Mesodermal cell (in vitro differentiated cells): Measurements from ENCODE around the gene PTOV1.

ENCODE experiments used
- H3K27ac ChIP-seq: 2 replicates; pipeline ENCODE4 v1.7.0; 2013; ENCODE audit warnings: mild to moderate bottlenecking, low read depth, low read length, moderate library complexity; ENCODE audit not compliant: severe bottlenecking
- H3K36me3 ChIP-seq: 2 replicates; pipeline ENCODE4 v1.7.1; 2013; ENCODE audit warnings: mild to moderate bottlenecking, low read length, moderate library complexity; ENCODE audit not compliant: control insufficient read depth, insufficient read depth
- H3K4me1 ChIP-seq: one replicate; pipeline ENCODE4 v1.7.1; 2013; ENCODE audit warnings: mild to moderate bottlenecking, low read length; ENCODE audit not compliant: insufficient read depth, control insufficient read depth, poor library complexity, severe bottlenecking
- H3K4me3 ChIP-seq: 2 replicates; pipeline ENCODE4 v1.7.0; 2013; ENCODE audit warnings: low read length, control low read depth, mild to moderate bottlenecking; ENCODE audit not compliant: insufficient read depth, poor library complexity, severe bottlenecking; ENCODE audit errors: extremely low read depth
- H3K9me3 ChIP-seq: 2 replicates; pipeline ENCODE4 v1.7.1; 2013; ENCODE audit warnings: mild to moderate bottlenecking, low read length, moderate library complexity; ENCODE audit not compliant: control insufficient read depth
- WGBS, 2 experiments: methylation state at CpG; one replicate each; pipeline ENCODE4 v1.1.5; 2013; ENCODE audit warnings: missing lambda C conversion rate in 2 of 2; ENCODE audit not compliant: insufficient coverage in 2 of 2; 5-methylcytosine and 5-hydroxymethylcytosine counted together

The PTOV1 gene

DNA sequence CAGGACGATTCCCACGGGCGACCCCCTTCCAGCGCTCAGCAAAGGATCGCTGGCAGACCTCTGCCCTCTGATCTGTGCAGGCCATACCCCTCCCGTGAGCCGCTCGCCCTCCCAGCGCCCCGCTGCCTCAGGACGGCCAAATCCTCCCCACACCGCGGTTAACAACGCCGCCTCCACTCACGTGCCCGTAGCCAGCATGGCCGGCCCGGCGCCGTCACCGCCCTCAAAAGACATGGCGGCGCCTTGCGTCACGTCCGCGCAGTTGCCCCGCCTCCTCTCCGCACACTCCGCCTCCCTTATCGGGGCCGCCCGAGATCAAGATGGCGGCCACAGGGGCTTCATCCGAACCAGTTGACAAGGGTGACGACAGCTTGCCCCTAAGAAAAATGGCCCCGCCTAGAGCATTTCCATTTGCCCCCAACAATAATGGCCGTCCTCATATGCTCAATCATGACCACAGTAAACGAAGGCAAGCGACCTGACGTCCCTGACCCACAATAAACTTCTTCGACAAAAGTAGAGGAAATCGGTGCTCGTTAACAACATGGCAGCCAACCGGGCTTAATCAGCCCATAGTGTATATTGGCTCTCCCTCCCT lies 25.6 kb downstream of the PTOV1 start:
- WGBS, 2 experiments, result 0% methylated on average over 40 to 41 of the region's 46 CpGs
- Histone ChIP-seq H3K9me3 (no peaks in the 10 kb centered on the region), H3K4me3 (peak overlapping the region; percentile 99), H3K27ac (peak overlapping the region; percentile 98), H3K4me1 (peaks cover 11% of the 10 kb centered on the region), H3K36me3 (peaks cover 46% of the 10 kb centered on the region)

DNA sequence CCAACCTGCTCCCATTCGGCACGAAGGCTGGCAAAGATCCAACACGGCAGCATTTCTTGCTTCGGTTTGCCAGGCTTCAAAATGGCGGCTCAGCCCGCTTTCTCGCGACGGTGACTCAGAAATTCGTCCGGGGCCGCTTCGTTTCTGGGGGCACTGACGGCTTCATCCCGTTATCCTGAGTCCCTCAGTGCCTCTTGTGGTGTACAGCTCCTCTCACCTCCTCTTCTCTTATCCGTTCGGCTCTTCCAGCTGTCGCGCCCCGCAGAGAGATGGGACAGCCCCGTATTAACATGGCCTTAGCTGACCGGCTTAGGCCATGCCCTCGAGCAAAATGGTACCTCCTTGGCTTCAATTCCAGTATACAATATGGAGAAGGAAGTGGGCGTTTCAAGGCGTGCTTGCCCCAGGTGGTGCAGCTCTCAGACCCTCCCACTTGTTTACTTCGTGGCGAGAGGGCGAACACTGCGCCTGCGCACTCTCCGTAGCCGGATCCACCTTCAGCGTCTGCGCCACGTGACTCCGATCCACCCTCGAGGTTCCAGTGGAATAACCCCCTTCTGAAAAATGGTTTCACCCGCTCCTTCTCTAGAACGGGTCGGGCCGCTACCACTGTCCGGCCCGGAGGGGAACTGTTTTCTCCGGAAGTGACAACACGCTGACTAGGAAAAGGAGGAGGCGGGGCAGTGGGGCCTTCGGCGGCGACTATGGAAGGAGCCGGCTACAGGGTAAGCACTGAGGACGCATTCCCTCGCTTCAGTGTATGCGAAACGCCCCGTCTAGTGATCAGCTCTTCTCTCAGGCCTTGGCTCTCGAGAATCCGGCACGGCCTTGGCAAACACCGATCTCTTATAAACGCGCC lies 26.3 kb downstream of the PTOV1 start, which contains the start of the genes AKT1S1 and TBC1D17:
TSS of gene AKT1S1 (minus strand) at position 336 of the 859 bp plus-strand sequence. CDS start 4,060 bp downstream, outside the sequence.
TSS of gene TBC1D17 (plus strand) at position 683 of the 859 bp plus-strand sequence. CDS start at position 705, 22 bp downstream.
- Histone ChIP-seq H3K4me3 (peak within 1 kb of the TSS; percentile 99), H3K9me3 (no peaks in the 10 kb centered on the region), H3K4me1 (peaks cover 11% of the 10 kb centered on the region), H3K36me3 (peaks cover 47% of the 10 kb centered on the region), H3K27ac (peak within 1 kb of the TSS; percentile 98)
- 0% methylated on average over 53 of the region's 61 CpGs for WGBS, 2 experiments

DNA sequence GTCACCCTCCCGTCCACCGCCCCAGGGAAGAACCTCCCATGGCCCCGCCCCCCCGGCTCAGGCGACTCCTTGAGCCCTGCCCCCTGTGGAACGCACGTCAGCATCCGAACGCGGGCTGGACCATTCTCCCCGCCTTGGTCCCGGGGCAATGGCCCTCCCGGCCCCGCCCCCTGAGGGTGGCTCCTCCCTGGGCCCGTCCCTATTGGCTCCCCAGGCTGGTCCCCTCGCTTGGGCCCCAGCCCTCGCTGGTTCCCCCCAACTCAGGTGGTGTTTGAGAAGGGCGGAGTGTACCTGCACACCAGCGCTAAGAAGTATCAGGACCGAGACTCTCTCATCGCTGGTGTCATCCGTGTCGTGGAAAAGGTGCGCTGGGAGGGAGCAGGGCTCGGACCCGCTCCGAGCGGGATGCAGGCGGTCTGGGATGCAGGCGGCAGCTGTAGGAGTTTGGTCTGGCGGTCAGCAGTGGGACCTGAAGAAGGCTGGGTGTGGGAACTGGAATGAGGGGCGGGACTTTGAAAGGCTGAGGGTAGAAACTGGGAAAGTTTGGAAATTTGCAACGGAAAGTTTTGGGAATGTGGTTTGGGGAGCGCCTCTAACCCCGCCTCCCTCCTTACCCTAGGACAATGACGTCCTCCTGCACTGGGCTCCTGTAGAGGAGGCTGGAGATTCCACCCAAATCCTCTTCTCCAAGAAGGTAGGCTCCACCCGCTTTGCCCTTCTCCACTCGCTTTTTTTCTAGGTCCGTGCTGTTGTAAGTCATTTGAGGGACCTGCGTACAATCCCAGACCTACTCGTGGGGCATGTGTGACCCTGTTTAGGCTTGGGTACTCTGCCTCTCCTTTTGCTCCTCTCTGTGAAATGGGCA lies 27.2 kb downstream of the PTOV1 start:
- 8 to 9% methylated on average over 29 to 31 of the region's 41 CpGs for WGBS, 2 experiments
- H3K36me3 ChIP-seq, result peaks cover 49% of the 10 kb centered on the region

DNA sequence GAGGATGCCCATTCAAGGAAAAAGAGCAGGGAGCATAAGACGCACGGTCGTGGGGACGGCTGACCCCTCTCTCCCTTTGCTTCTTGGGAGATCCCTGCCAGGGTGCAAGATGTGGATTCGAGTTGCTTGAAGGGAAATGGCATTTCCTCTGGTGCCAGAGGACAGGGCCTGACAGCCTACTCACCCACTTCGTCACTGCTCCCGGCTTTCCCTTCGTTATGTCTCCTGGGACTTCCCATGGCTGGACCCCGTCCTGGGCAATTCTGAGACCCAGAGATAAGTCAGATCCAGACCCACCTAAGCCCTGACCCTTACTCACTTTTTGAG lies 27.7 kb downstream of the PTOV1 start:
- peak overlapping the region; percentile 23 for H3K27ac ChIP-seq
- WGBS, 2 experiments, result 85 to 90% methylated on average over 4 to 6 of the region's 9 CpGs

More for the DNA sequence above, 27.2 kb downstream of the PTOV1 start:
- Histone ChIP-seq H3K27ac (peak overlapping the region; percentile 98), H3K4me3 (peak overlapping the region; percentile 99), H3K4me1 (peaks cover 11% of the 10 kb centered on the region), H3K9me3 (peaks cover 5% of the 10 kb centered on the region)

DNA sequence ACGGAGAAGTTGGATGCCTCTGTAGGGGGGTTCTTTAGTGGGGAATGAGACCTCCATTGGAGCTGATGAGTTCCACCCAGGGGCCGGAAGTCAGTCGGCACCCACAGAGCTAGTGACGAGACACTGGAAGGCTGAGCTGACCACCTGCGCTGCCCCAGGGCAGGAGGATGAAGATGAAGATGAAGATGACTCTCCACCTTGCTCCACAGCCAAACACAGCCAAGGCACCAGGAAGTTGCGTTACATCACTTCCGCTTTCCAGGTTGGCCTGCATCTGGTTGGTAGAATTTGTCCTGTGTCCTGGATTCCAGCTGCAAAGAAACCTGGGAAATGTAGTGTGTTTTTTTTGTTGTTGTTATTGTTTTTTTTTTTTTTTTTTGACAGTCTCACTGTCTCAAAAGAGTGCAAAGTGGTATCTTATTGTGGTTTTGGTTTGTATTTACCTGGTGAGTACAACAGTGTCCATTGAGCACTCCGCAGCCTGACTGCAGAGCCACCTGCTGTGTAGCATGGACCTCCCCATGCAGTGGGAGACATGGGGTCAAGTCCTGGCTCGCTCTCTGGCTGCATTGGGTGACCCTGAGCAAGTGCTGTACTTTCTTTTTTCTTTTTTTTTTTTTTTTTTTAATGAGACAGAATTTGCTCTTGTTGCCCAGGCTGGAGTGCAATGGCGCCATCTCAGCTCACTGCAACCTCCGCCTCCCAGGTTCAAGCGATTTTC lies 28.4 kb downstream of the PTOV1 start:
- Histone ChIP-seq H3K4me3 (peak overlapping the region; percentile 99), H3K9me3 (peaks cover 6% of the 10 kb centered on the region), H3K27ac (no peak overlapping the region), H3K4me1 (peaks cover 11% of the 10 kb centered on the region), H3K36me3 (peaks cover 58% of the 10 kb centered on the region)
- 94 to 97% methylated on average over 6 to 9 of the region's 12 CpGs for WGBS, 2 experiments

More for the DNA sequence above, 27.7 kb downstream of the PTOV1 start:
- Histone ChIP-seq H3K36me3 (peaks cover 55% of the 10 kb centered on the region), H3K4me3 (peak overlapping the region; percentile 99), H3K4me1 (peaks cover 11% of the 10 kb centered on the region), H3K9me3 (peaks cover 6% of the 10 kb centered on the region)

DNA sequence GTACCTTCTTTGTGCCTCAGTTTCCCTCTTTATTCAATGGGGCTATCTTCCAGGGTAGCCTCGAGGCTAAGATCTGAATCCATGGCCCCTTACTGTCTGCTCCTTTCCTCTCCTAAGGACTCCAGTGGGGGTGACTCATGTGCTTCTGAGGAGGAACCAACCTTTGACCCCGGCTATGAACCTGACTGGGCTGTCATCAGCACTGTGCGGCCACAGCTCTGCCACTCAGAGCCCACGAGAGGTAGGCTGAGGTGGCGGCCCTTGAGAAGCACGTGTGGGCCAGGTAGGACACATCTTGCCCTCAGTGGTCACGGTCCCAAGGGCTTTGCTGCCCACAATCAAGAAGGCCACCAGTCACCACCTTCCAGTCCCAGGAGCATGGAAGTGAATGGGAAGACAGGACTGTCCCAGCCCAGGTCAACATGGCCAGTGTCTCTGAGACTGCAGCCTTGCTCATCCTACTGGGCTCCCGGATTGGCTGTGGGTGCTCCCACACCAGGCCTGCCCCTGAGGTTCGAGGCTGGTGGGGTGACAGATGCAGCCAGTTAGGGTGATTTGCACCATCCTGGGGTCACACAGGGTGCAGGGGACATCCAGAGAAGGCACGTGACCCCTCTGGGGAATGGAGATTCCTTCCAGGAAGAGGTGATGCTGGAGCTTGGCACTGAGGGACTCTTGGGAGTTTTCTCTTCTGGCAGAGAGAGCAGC lies 29.4 kb downstream of the PTOV1 start:
- peaks cover 11% of the 10 kb centered on the region for H3K4me1 ChIP-seq
- H3K4me3 ChIP-seq, result no peak overlapping the region
- peaks cover 6% of the 10 kb centered on the region for H3K9me3 ChIP-seq
- WGBS, 2 experiments, result 96 to 98% methylated on average over 8 to 9 of the region's 10 CpGs
- no peak overlapping the region for H3K27ac ChIP-seq
- H3K36me3 ChIP-seq, result peaks cover 65% of the 10 kb centered on the region

DNA sequence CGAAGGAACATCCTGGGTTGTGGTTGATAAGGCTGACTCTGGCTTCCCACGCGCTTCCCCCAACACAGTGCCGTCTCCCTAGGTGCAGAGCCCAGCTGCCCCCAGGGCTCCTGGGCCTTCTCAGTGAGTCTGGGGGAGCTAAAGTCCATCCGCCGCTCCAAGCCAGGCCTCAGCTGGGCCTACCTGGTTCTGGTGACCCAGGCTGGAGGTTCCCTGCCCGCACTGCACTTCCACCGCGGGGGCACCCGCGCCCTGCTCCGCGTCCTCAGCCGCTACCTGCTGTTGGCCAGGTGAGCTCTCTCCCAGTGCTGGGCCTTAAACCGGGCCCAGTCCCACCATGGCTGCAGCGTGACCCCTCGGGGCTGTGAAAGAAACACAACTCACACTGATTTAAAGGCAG lies 30.2 kb downstream of the PTOV1 start:
- Histone ChIP-seq H3K4me3 (no peak overlapping the region), H3K9me3 (peaks cover 6% of the 10 kb centered on the region), H3K27ac (no peak overlapping the region), H3K36me3 (peaks cover 70% of the 10 kb centered on the region), H3K4me1 (peaks cover 8% of the 10 kb centered on the region)
- WGBS, 2 experiments, result 97 to 99% methylated on average over 14 to 17 of the region's 17 CpGs

DNA sequence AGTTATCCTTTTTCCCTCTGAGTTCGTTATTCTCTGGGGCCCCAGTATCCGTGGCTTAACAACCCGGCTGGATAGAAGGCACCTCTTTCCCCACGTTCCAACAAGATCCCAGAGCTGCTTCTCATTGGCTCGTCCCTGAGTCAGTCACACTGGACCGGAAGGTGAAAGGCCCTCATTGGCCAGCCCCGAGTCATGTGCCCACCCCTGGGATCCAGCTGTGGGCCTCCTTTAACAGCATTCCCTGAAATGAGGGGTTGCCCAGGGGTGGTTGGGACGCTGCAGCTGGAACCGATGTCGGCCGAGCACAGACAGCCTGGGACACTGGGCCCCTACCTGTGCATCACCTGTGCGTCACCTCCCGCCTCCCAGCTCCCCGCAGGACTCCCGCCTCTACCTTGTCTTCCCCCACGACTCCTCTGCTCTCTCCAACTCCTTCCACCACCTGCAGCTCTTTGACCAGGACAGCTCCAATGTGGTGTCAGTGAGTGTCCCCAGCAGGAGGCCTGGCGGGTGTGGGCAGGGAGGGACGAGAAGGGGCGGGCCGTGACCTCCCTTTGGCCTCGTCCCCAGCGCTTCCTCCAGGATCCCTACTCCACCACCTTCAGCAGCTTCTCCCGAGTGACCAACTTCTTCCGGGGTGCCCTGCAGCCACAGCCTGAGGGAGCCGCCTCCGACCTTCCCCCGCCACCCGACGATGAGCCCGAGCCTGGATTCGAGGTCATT lies 30.9 kb downstream of the PTOV1 start:
- Histone ChIP-seq H3K4me3 (no peak overlapping the region), H3K36me3 (peaks cover 70% of the 10 kb centered on the region), H3K27ac (no peak overlapping the region), H3K9me3 (peaks cover 6% of the 10 kb centered on the region), H3K4me1 (peaks cover 8% of the 10 kb centered on the region)
- 96 to 97% methylated on average over 21 to 31 of the region's 31 CpGs for WGBS, 2 experiments

DNA sequence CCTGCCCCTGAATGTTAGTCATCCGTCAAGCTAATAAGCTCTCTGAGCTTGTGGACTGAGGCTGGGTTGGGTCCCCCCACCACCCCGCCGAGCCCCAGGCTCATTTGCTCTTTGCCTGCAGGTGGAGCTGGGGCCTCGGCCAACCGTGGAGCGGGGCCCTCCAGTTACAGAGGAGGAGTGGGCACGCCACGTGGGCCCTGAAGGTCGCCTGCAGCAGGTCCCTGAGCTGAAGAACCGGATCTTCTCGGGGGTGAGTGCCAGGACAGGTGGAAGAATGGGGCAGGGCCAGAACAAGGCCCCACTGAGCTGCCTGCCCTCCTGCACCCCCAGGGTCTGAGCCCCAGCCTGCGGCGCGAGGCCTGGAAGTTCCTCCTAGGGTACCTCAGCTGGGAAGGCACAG lies 31.7 kb downstream of the PTOV1 start:
- 97 to 98% methylated on average over 13 to 14 of the region's 14 CpGs for WGBS, 2 experiments
- Histone ChIP-seq H3K4me1 (peaks cover 8% of the 10 kb centered on the region), H3K9me3 (peaks cover 6% of the 10 kb centered on the region), H3K4me3 (no peak overlapping the region), H3K36me3 (peaks cover 78% of the 10 kb centered on the region), H3K27ac (no peak overlapping the region)
